ENCODE results near the gene SEC24D.

DNA sequence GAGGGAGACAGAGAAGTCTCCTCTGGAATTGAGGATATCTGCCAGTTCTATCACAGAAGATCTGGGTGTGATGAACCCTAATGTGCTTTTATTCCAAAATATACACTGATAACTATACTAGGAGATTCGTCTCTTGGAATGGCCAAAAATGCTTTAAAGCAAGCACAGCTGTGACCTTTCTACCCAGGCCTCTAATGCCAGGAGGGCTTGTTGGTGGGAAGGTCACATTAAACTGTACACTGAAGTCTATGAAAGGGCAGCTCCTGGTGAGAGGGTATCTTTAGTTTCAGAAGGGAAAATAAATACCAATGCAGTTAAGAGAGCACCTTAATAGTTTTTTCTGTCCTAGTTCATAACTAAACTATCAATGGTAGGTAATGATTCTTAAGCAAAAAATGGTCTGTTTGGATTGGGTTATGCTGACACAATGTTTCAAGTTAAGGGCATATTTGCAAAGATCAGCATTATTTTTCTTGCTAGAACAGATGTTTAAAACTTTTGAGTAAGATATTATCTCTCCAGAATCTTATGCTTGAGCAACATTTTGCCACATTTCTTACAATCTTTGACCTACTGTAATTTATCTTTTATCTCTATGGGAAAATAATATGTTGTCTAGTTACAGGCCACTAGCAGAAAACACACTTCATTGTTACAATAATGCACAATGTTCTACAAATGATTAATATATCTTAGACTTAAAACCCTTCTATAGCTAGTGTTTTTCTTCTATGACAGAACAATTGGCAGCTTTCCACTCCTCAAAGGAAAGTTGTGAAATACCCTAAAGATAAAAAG, 59.6 kb downstream of the SEC24D start:
- TF ChIP-seq ZNF707 (tag by site-specific recombination; IDR thresholded peaks at IDR 0.05) (no peak), ZNF555 (tag by site-specific recombination; conservative IDR thresholded peaks at IDR 0.05) (no peak), SP7 (tag by site-specific recombination; IDR thresholded peaks at IDR 0.05) (no peak), TCF7L2 (IDR thresholded peaks at IDR 0.05; ENCODE audit: borderline replicate concordance, low read depth, low read length) (no peak), ZNF121 (tag by site-specific recombination; IDR thresholded peaks at IDR 0.05) (no peak)
- TF ChIP-seq, protein P1, sequence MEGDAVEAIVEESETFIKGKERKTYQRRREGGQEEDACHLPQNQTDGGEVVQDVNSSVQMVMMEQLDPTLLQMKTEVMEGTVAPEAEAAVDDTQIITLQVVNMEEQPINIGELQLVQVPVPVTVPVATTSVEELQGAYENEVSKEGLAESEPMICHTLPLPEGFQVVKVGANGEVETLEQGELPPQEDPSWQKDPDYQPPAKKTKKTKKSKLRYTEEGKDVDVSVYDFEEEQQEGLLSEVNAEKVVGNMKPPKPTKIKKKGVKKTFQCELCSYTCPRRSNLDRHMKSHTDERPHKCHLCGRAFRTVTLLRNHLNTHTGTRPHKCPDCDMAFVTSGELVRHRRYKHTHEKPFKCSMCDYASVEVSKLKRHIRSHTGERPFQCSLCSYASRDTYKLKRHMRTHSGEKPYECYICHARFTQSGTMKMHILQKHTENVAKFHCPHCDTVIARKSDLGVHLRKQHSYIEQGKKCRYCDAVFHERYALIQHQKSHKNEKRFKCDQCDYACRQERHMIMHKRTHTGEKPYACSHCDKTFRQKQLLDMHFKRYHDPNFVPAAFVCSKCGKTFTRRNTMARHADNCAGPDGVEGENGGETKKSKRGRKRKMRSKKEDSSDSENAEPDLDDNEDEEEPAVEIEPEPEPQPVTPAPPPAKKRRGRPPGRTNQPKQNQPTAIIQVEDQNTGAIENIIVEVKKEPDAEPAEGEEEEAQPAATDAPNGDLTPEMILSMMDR (tag by site-specific recombination; IDR thresholded peaks at IDR 0.05), result no peak

Measured in HEK293 (cell line).